ENCODE data around the gene IL36G.
"Not testable (repeated sequence)": the region's sequence is repeated elsewhere in the genome, so short reads cannot be mapped to it uniquely, and the experiment has no call there.

The IL36G gene

GRCh38 chr2:112977559-112978056 lies at the start of gene IL36G:
Gene IL36G (plus strand): TSS chr2:112978006. CDS start chr2:112978639, 633 bp downstream.
- TF ChIP-seq, protein P1, sequence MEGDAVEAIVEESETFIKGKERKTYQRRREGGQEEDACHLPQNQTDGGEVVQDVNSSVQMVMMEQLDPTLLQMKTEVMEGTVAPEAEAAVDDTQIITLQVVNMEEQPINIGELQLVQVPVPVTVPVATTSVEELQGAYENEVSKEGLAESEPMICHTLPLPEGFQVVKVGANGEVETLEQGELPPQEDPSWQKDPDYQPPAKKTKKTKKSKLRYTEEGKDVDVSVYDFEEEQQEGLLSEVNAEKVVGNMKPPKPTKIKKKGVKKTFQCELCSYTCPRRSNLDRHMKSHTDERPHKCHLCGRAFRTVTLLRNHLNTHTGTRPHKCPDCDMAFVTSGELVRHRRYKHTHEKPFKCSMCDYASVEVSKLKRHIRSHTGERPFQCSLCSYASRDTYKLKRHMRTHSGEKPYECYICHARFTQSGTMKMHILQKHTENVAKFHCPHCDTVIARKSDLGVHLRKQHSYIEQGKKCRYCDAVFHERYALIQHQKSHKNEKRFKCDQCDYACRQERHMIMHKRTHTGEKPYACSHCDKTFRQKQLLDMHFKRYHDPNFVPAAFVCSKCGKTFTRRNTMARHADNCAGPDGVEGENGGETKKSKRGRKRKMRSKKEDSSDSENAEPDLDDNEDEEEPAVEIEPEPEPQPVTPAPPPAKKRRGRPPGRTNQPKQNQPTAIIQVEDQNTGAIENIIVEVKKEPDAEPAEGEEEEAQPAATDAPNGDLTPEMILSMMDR (IDR thresholded peaks at IDR 0.05; ENCODE audit: low read depth, low read length, missing control alignments): no peak
- in situ Hi-C loops (cut with HindIII; ENCODE audit: low sequenced_read_pairs): no loop called here
- H3K4me3 ChIP-seq (ENCODE audit: low read depth, low read length): no peak within 1 kb of the TSS
- DNase-seq (ENCODE audit: low read depth): no peak

DNA sequence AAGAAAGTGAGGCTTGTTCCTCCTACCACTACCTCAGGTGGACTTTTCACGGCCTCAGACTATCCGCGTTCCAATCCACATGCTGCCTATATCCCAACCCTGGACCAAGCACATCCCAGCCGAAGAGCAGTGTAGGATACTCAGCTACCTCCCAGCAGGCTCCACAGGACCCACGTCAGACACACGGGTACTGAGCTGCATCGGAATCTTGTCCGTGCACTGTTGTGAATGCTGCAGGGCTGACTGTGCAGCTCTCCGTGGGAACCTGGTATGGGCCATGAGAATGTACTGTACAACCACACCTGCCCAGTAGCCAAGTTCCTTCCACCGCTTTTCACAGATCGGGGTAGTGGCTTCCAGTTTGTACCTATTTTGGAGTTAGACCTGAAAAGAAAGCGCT lies 44.5 kb upstream of the IL36G start:
- in situ Hi-C loops (cut with HindIII; ENCODE audit: low sequenced_read_pairs): loop anchor here (25.0 kb wide), 1 partner anchor 196 kb away; no protein-coding TSS in a partner anchor
- no peak for DNase-seq (ENCODE audit: low read depth)

DNA sequence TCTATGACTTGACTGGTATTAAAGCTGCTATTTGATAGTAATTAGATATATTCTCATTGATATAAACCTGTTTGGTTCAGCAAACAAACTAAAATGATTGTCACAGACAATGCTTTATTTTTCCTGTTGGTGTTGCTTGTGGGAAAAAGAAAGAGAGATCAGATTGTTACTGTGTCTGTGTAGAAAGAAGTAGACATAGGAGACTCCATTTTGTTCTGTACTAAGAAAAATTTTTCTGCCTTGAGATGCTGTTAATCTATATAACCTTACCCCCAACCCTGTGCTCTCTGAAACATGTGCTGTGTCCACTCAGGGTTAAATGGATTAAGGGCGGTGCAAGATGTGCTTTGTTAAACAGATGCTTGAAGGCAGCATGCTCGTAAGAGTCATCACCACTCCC lies 43.7 kb upstream of the IL36G start:
- H3K4me3 ChIP-seq (ENCODE audit: low read depth, low read length); DNase-seq (ENCODE audit: low read depth): not testable (repeated sequence)
- in situ Hi-C loops (cut with HindIII; ENCODE audit: low sequenced_read_pairs): loop anchor here (25.0 kb wide), 1 partner anchor 197 kb away; no protein-coding TSS in a partner anchor

More for the DNA sequence above, 44.5 kb upstream of the IL36G start:
- TF ChIP-seq, protein P1 (IDR thresholded peaks at IDR 0.05; ENCODE audit: low read depth, low read length, missing control alignments): no peak
- no peak overlapping the region for H3K4me3 ChIP-seq (ENCODE audit: low read depth, low read length)

DNA sequence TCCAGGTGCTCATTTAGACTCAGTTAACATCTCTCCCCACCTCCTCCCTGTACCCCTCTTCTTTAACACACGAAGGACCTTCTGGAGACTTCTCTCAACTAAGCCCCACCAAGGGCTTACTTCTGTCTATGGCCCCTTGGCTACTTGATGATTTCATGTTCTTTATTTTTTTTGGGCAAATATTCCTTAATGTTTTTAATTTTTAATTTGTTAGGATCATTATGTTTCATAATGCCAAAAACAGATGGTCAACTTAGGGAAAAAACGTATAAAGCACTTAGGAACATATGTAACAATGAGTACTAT lies 40.9 kb upstream of the IL36G start:
- in situ Hi-C loops (cut with HindIII; ENCODE audit: low sequenced_read_pairs): loop anchor here (25.0 kb wide), 1 partner anchor 200 kb away; no protein-coding TSS in a partner anchor
- no peak for DNase-seq (ENCODE audit: low read depth)
- TF ChIP-seq, protein P1 (IDR thresholded peaks at IDR 0.05; ENCODE audit: low read depth, low read length, missing control alignments): no peak
- no peak overlapping the region for H3K4me3 ChIP-seq (ENCODE audit: low read depth, low read length)

DNA sequence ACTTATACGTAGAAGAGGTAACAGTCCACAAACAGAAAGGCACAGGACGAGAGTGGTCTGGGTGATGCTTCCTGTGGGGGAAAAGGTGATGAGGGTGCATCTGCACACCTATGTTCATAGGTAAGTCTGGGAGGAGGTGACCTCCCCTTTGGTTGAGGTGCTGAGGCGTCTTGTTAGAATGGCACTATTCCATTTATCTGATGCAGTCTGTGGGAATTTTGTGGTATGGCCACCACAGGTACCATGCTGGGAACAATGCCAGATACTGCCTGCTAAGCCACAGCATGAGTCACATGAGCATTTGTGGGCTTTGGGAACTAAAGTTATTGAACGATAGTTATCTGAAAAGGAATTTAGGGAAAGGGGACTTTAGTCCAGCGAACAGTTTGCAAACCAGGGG lies 38.9 kb upstream of the IL36G start:
- H3K4me3 ChIP-seq (ENCODE audit: low read depth, low read length): no peak overlapping the region
- peak; percentile 76 for DNase-seq (ENCODE audit: low read depth)
- TF ChIP-seq, protein P1 (IDR thresholded peaks at IDR 0.05; ENCODE audit: low read depth, low read length, missing control alignments): no peak
- in situ Hi-C loops (cut with HindIII; ENCODE audit: low sequenced_read_pairs): loop anchor here (25.0 kb wide), 1 partner anchor 202 kb away; no protein-coding TSS in a partner anchor

DNA sequence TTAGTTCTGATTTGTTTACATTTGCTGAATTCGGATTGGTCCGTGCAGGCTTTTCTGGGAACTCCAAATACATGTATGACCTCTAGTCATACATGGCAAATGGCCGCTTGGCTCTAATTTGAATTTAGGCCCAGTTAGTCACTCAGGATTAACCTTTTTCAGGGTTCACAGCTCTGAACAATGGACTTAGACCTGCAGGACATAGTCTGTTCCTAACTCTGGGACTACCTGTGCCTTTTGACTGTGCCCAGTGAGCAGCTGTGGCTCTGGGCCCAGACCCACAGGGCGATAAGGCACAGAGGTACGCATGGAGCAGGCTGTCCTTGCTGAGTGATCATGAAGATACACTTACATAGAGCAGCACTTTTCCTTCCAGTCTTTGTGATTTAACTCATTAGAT lies 38.4 kb upstream of the IL36G start:
- in situ Hi-C loops (cut with HindIII; ENCODE audit: low sequenced_read_pairs): loop anchor here (25.0 kb wide), 1 partner anchor 202 kb away; no protein-coding TSS in a partner anchor
- TF ChIP-seq, protein P1 (IDR thresholded peaks at IDR 0.05; ENCODE audit: low read depth, low read length, missing control alignments): no peak
- no peak overlapping the region for H3K4me3 ChIP-seq (ENCODE audit: low read depth, low read length)
- DNase-seq (ENCODE audit: low read depth): no peak

DNA sequence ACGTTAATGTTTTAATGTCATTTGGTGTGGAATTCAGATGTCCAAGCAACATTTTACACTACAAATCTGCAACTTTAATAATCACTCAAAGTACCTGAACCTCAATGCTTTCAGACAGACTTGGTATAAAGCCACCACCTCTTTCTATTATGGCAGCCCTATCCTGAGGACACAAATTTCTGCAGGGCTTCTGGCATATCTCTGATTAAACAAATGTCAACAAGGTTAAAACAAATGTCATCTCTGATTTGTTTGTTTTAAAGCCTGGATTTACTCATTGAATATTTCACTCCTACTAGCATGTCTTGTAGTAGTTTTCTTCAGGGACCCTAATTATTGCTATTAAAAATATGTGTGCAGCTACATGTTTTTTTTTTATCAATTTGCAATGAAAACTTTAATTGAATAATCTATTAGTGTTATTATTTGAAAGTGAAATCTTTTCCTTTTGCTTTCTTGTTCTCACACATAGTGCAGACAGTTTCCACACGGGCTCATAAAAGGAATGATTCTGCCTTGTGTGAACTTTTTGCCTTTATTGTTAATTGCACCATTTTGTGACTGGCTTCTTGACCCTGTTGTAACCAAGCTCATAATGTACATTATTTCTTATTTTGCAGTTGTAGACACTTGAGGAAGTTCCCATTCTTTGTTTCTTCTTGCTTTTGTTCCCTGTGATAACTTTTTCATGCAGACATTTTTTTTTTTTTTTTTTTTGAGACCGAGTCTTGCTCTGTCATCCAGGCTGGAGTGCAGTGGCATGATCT lies 36.8 kb upstream of the IL36G start:
- H3K4me3 ChIP-seq (ENCODE audit: low read depth, low read length): no peak overlapping the region
- DNase-seq (ENCODE audit: low read depth): no peak
- in situ Hi-C loops (cut with HindIII; ENCODE audit: low sequenced_read_pairs): loop anchor here (25.0 kb wide), 1 partner anchor 204 kb away; no protein-coding TSS in a partner anchor
- TF ChIP-seq, protein P1 (IDR thresholded peaks at IDR 0.05; ENCODE audit: low read depth, low read length, missing control alignments): no peak
